ENCODE data around the gene CDCA4.
"Not testable (repeated sequence)": the region's sequence is repeated elsewhere in the genome, so short reads cannot be mapped to it uniquely, and the experiment has no call there.

Gene CDCA4

DNA sequence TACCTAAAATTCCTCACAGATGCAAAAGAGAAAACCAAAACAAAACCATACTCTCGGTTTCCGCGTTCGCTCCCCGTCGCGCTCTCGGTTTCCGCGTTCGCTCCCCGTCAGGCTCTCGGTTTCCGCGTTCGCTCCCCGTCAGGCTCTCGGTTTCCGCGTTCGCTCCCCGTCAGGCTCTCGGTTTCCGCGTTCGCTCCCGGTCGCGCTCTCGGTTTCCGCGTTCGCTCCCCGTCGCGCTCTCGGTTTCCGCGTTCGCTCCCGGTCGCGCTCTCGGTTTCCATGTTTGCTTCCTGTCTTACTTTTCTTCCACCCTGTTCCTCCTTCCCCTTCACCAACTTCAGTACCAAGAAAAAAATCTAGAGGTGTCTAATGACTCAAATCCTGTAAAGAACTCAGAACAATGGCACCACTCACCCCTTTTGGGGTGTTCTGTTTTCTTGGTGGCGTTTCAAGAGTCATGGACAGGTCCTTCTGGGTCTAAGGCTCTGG is 12.6 kb upstream of the CDCA4 start:
- DNase-seq (ENCODE audit: low spot score): not testable (repeated sequence)

- DNase-seq (ENCODE audit: low spot score): not testable (repeated sequence)
Observed at GRCh38 chr14:105032451-105032901, 11.6 kb upstream of the CDCA4 start.

DNA sequence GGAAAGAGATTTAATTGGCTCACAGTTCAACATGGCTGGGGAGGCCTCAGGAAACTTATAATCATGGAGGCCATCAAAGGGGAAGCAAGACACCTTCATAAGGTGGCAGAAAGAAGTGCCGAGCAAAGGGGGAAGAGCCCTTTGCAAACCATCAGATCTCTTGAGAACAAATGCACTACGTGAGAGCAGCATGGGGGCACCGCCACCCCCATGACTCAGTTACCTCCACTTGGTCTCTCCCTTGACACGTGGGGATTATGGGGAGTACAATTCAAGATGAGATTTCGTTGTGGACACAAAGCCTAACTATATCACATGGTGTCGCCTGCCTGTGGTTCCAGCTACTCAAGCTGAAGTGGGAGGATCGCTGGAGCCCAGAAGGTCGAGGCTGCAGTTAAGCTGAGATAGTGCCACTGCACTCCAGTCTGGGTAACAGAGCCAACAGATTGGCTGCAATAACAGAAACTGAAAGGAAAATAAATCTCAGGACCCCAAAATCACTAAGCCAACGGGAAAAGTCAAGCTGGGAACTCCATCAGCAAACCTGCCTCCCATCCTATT is 10.0 kb upstream of the CDCA4 start:
- DNase-seq (ENCODE audit: low spot score): no peak

DNA sequence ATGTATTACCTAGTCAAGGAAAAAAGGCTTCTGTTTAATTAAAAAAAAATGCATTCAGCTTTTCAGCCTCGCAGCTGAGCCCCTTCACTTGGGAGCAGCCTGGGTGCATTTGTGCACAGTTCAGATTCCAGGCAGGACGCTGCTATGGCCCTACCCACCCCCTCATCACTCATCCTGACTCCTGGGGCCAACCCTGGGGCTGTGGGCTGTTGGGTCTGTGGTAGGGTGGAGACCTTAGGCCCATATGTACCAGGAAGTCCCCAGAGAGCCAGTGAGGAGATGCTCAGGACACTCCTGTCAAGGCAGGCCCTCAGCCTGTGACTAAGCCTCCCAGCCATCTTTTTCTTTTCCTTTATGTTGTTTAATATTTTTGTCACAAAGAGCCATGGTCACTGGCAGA is 9.3 kb upstream of the CDCA4 start:
- no peak for DNase-seq (ENCODE audit: low spot score)

- DNase-seq (ENCODE audit: low spot score): no peak
Observed at GRCh38 chr14:105029402-105029801, 8.5 kb upstream of the CDCA4 start.

DNA sequence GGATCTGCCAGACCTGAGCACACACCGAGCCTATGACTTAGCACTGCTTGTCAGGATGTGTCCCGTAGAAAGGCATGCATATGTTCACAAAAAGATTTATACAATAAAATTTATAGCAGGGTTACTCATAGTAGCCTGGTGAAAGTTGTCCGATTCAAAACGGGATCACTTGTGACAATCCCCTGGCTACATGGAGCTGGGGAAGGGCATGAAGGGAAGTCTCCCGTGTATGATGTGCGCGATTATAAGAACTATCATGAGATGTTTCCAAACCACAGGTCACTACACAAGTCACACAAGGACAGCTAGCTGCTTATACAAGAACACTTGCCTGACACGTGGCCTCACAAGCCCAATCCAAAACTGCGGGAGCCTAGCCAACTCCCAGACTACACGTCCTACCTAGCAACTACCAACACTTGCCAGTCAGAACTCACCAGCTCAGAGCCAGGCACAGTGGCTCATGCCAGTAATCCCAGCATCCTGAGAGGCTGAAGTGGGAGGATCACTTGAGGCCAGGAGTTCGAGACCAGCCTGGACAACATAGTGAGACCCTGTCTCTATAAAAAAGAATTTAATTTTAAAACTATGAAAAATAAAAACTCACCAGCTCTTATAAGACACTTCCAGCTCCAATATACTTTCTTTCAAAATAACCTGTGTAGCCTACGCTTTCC is 7.5 kb upstream of the CDCA4 start:
- no peak for DNase-seq (ENCODE audit: low spot score)

DNA sequence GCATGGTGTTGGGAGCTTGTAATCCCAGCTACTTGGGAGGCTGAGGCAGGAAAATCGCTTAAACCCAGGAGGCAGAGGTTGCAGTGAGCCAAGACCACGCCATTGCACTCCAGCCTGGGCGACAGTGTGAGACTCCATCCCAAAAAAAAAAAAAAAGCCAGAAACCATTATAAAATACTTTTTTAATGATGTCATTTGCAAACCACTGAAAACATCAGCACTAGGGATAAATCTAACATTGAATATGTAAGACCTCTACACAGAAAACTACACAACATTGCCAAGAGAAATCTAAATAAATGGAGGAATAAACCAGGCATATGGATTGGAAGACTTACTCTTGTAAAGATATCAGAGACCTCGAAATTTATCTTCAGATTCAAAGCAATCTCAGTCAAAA is 6.8 kb upstream of the CDCA4 start:
- not testable (repeated sequence) for DNase-seq (ENCODE audit: low spot score)

- DNase-seq (ENCODE audit: low spot score): no peak
Observed at GRCh38 chr14:105026802-105027563, 6.1 kb upstream of the CDCA4 start.

DNA sequence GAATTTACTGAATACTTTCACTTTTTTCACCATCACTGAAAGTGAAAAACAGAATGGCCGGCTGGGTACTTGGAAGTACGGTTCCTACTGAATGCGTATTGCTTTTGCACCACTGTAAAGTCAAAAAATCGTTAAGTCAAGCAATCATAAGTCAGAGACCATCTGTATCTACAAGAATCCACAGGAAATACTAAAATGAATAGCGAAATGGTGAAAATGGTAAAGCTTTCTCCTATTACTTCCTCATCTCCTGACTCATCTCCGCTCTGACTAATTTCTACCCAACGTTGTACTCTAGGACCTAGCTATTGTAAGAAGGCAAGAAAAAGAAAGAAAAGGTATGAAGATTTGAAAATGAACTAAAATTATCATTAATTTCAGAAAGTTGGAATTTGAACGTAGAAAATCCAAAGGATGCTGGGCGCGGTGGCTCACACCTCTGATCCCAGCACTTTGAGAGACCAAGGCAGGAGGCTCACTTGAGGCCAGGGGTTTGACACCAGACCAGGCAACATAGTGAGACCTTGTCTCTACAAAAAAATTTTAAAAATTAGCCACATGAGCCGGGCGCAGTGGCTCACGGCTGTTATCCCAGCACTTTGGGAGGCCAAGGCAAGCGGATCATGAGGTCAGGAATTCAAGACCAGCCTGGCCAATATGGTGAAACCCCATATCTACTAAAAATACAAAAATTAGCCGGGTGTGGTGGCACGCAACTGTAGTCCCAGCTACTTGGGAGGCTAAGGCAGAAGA is 5.3 kb upstream of the CDCA4 start:
- DNase-seq (ENCODE audit: low spot score): peak; percentile 25

DNA sequence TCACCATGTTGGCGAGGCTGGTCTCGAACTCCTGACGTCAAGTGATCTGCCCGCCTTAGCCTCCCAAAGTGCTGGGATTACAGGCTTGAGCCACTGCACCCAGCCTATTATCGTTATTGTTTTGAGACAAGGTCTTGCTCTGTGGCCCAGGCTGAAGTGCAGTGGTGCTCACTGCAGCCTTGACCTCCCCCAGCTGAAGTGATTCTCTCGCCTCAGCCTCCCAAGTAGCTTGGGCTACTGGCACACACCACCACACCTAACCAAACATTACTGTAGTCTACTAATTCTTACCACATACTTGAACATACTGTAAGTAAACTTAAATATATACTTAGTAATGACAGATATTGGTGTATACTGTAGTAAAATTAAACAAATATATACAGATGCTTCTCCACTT is 4.5 kb upstream of the CDCA4 start:
- no peak for DNase-seq (ENCODE audit: low spot score)

- DNase-seq (ENCODE audit: low spot score): no peak
Observed at GRCh38 chr14:105023791-105024480, 3.1 kb upstream of the CDCA4 start.

- no peak for DNase-seq (ENCODE audit: low spot score)
Observed at GRCh38 chr14:105023144-105023543, 2.3 kb upstream of the CDCA4 start.

- no peak for DNase-seq (ENCODE audit: low spot score)
Observed at GRCh38 chr14:105022276-105022670, 1.4 kb upstream of the CDCA4 start.

DNA sequence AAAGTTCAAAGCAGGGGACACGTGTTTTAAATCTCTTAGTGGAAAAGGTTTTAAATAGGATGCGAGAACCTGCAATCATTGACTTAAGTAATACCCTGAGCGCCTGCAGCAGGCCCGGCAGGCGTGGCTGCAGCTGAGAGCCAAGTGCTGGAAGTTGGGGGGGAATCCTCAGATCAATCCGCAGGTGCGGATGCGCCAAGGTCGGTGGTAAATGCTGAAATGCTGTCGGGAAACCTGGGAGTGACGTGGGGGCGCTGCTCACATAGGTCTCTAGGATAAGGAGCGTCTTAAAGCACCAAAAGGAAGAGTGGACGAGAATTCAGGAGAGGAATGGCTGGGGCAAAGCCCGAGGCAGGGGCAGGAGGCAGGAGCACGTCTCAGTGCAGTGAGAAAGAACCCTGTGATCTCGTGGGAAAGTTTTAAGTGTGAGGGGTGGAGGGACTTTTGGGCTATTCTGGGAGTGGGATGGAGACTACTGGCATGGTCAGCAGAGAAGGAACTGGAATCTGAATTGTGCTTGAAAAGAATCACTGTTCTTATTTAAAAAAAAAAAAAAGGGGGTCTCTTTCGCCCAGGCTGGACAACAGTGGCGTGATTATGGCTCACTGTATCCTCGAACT is 883 bp upstream of the CDCA4 start:
- DNase-seq (ENCODE audit: low spot score): peak; percentile 26

GRCh38 chr14:105019861-105020814 is 745 bp downstream of the CDCA4 start:
- DNase-seq (ENCODE audit: low spot score): peak; percentile 37

- no peak for DNase-seq (ENCODE audit: low spot score)
Observed at GRCh38 chr14:105018414-105018813, 2.5 kb downstream of the CDCA4 start.

DNA sequence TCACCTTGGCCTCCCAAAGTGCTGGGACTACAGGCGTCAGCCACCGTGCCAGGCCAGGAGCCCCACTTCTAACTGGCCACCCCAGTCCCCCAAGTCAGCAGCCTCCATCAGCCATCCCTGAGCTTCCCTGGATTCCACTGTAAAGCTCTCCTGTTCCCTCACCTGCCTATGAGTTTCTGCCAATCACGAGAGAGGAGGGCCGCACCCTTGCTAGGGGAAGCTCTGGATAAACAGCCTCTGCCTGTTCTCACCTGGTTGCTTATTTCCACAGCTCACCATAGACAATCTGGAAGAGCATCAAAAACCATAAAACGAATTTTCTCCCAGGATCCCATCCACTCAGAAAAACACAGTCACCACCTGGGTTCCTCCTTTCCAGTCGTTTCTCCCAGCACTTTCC is 5.0 kb downstream of the CDCA4 start:
- no peak for DNase-seq (ENCODE audit: low spot score)

DNA sequence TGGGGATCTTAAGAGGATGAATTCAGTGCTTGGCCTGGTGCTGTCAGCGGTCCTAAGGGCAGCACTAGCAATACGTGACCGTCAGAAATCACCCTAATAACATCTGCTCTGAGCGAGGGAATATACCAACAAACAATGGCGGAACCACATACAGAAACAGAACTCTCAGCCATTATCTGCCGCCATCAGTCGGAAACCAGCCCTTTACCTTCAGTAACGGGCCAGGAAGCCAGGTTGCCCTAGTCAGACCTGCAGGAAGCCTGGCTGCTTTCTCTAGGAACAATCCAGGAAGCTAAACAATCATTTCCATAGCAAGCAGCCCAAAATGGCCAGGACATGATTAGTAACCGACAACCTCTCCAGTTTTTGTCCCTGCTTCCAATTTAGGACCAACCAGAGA is 5.6 kb downstream of the CDCA4 start:
- peak; percentile 19 for DNase-seq (ENCODE audit: low spot score)

- no peak for DNase-seq (ENCODE audit: low spot score)
Observed at GRCh38 chr14:105014631-105015030, 6.3 kb downstream of the CDCA4 start.

GRCh38 chr14:105014032-105014431 is 6.9 kb downstream of the CDCA4 start:
- no peak for DNase-seq (ENCODE audit: low spot score)
